GM21825 (cell line): ENCODE measurements around the gene OGA.

Experiments used
- ATAC-seq: cut with Tn5 transposase; IDR thresholded peaks from one replicate; pipeline ENCODE4 v1.9.1; 2021; ENCODE audit warnings: mild to moderate bottlenecking, moderate library complexity; ENCODE audit not compliant: unreplicated experiment

The OGA gene

GRCh38 chr10:101776161-101776817, 42.0 kb downstream of the OGA start:
- ATAC-seq, result no peak

- ATAC-seq, result no peak
Measured at GRCh38 chr10:101775273-101776160, 42.7 kb downstream of the OGA start, which contains the start of gene FGF8. Gene FGF8, minus strand, starts transcription at chr10:101776114. Its CDS starts 214 bp downstream, at chr10:101775900.

- ATAC-seq, result no peak
Measured at GRCh38 chr10:101774589-101775272, 43.5 kb downstream of the OGA start.

GRCh38 chr10:101773923-101774588, 44.2 kb downstream of the OGA start:
- ATAC-seq, result no peak

- no peak for ATAC-seq
Measured at GRCh38 chr10:101772895-101773761, 45.1 kb downstream of the OGA start.

- ATAC-seq, result no peak
Measured at GRCh38 chr10:101772017-101772894, 46.0 kb downstream of the OGA start.

GRCh38 chr10:101771380-101771779, 46.9 kb downstream of the OGA start:
- ATAC-seq, result no peak

GRCh38 chr10:101770331-101771215, 47.7 kb downstream of the OGA start:
- ATAC-seq, result no peak

- ATAC-seq, result no peak
Measured at GRCh38 chr10:101769541-101770180, 48.6 kb downstream of the OGA start.

GRCh38 chr10:101768791-101769170, 49.5 kb downstream of the OGA start:
- no peak for ATAC-seq

GRCh38 chr10:101767966-101768790, 50.1 kb downstream of the OGA start:
- no peak for ATAC-seq

GRCh38 chr10:101767600-101767945, 50.7 kb downstream of the OGA start:
- no peak for ATAC-seq

GRCh38 chr10:101766753-101767599, 51.3 kb downstream of the OGA start:
- ATAC-seq, result no peak

GRCh38 chr10:101766306-101766705, 51.9 kb downstream of the OGA start:
- ATAC-seq, result no peak

GRCh38 chr10:101763141-101763846, 55.0 kb downstream of the OGA start:
- no peak for ATAC-seq
